ENCODE measurements around the gene A4GALT.

A4GALT gene

GRCh38 chr22:42700901-42701300 lies 19.8 kb downstream of the A4GALT start:
- DNase-seq = no peak

- no peak for DNase-seq
These were observed 20.3 kb downstream of the A4GALT start for GRCh38 chr22:42700355-42700754.

GRCh38 chr22:42699976-42700352 lies 20.7 kb downstream of the A4GALT start:
- DNase-seq = no peak

DNA sequence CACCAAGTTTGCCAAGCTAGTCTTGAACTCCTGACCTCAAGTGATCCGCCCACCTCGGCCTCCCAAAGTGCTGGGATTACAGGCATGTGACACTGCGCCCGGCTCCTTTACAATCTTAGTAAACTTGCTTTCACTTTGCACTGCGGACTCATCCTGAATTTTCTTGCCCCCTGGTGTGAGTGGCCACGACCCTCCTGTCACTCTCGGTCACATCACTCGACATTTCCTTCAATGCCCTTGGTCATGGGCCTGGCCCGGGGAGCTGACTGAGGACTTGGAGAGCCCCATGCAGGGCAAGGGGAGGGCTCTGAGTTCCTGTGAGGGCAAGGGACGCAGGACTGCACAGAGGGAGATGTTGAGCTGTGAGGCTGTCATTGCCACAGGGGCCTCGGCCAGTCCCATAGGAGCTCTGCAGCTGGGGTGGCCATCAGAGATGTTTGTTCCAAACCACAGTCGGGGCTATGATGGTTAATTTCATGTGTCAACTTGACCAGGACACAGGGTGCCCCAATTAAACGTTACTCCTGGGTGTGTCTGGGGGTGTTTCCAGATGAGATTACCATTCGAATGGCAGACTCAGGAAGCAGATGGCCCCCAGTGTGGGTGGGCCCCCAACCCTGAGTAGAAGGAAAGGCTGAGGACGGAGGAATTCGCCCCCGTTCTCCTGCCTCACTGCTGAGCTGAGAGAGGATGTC lies 21.2 kb downstream of the A4GALT start:
- no peak for DNase-seq

GRCh38 chr22:42697542-42698013 lies 23.1 kb downstream of the A4GALT start:
- no peak for DNase-seq

DNA sequence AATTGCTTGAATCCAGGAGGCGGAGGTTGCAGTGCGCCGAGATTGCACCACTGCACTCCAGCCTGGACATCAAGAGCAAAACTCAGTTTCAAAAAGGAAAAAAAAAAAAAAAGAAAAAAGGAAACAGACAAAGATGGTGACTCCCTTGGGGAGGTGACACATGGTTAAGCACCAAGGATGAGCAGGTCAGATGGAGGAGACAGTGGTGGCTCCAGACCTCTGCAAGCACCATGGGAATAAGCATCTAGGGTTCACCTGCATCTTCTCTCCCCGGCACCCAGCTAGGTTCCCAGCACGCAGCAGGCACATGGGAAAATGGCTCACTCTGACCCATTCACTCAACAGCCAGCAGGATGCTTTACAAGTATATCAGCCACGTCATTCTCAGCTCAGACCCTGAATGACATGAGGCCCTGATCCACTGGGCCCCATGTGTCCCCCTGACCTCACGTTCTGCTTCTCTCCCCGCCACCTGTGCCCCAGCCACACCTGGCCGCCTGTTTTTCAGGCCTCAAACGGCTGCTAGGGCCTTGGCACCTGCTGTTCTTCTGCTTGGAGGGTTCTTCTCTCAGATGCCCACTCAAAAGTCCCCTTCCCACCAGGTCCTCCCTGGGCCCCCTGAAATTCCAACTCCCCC lies 24.2 kb downstream of the A4GALT start:
- no peak for DNase-seq

DNA sequence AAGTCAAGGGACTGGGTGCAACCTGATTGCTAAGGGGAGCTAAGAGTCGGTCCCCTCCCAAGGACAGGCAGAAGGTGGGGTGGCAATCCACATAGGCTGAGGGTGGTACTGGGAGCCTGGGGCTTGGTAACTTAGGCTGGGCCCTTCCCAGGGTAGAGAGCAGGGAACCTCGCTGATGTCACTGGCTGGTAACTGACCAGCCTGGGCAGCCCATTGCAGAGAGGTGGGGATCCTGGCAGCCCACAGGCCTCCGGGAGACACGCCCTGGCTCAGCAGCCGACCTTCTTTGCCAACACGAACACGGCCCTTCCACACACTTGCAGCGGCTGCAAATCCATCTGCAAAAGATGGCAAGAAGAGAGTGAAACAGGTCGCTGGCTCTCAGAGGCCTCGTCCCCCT lies 25.4 kb downstream of the A4GALT start:
- DNase-seq = no peak

DNA sequence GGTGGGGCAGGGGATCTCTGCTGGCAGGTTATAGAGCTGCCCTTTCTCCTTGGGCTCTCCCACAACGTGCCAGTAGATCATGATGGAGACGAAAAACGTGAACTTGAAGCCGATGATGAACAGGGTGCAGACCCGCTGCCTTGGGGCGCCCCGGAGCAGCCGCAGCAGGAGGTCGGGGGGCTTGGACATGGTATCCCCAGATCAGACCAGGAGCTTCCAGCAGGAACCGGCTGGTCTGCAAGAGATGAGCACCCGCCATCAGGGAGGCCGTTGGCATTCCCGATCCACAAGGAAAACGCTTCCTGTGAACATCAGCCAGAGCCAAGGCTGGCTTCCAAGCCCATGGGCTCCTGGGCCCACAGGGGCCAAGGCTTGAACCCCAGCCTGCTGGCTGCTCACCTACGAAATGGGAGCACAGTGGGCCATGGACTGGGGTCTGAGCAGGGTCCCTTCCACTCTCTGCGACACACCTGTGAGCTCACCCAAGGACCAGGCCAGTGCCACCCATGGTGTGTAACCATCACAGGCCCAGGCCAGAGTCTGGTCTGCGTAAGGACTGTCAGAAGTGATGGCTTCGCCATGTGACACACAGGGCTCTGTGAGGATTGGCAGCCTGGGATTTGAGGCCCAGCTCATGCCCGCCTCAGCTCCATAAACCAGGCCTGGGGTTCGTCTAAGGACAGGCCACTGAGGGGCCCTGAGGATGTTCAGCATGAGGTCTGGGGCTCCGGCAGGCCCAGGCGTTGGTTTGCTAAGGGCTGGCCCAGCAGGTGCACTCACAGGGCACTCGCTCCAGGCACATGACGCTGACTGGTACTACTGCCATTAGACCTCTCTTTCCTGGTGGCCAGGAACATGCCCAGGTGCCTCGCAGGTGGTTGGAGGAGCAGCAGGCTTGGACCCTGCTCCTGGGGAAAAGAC lies 26.6 kb downstream of the A4GALT start:
- no peak for DNase-seq

DNA sequence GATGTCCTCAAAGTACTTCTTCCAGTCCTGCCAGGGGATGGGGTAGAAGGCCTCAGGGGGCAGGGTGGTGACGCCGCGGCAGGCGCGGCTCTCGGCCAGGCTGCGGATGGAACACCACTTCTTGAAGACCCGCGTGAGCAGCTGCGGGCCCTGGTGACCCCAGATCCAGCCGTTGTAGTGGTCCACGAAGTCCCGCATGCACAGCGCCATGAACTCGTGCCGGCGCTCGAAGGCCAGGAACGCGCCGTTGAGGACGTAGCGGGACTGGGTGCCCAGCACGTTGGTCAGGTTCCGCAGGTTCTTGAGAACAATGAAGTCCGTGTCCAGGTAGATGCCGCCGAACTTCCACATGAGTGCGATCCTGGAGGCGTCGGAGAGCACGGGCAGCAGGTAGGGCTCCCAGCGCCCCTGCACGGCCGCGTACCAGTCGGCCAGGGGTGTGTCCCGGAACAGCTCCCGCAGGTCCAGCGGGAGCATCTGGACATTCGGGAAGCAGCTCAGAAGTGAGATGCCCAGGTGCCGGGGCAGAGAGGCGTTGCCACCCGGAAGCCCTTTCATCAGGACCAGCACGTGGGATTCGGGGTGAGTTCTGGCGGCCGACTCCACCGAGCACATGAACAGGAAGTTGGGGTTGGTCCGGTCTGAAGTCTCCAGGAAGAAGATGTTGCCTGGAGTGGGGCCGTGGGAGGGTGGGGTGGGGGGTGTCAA lies 27.5 kb downstream of the A4GALT start:
- no peak for DNase-seq

GRCh38 chr22:42692239-42693054 lies 28.2 kb downstream of the A4GALT start:
- DNase-seq = peak in 1 of 2 donors; percentile 18

GRCh38 chr22:42691440-42691839 lies 29.2 kb downstream of the A4GALT start:
- no peak for DNase-seq

DNA sequence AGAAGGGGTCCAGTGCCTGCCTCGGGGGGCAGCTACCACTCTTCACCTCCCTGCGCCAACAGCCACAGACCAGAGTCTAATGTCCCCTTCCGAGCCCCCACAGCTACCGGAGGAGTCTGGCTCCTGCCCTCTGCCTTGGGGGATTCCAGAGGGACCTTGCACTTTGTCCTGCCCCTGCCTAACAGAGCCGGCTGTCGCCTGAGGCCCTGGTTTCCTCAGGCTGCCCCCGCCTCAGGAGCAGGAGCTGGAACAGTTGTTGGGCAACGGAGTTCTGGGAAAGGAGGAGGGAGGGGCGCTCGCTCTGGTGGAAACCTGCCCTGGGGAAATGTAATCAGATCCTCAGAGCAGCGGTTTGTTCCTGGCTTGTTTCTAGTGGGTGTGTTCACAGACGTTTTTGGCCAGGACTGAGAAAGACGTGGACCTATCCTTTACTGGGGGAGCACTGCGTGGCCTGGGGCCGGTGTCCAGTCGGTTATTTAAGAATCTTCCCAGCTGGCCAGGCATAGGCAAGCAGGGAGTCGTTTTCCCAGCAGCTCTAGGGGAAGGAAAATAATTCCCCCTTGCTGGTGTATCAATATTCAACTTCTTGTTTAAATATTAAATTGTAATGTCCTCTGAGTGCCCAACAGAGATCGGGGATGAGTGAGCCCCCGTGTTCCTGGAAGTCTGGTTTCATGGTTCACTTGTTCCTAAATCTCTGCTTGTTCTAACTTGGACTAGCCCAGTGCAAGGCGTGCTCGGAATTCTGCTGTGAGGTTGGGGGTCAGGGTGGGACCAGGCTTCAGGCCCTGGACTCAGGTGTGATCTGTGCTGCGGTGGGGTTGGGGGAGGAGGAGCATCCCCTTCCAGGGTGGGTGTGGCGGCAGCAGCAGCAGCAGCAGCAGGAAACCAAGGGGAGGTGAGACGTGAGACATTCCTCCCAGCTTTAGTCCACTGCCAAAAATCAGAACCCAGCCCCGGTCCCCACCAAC lies 32.1 kb downstream of the A4GALT start:
- DNase-seq = no peak

DNA sequence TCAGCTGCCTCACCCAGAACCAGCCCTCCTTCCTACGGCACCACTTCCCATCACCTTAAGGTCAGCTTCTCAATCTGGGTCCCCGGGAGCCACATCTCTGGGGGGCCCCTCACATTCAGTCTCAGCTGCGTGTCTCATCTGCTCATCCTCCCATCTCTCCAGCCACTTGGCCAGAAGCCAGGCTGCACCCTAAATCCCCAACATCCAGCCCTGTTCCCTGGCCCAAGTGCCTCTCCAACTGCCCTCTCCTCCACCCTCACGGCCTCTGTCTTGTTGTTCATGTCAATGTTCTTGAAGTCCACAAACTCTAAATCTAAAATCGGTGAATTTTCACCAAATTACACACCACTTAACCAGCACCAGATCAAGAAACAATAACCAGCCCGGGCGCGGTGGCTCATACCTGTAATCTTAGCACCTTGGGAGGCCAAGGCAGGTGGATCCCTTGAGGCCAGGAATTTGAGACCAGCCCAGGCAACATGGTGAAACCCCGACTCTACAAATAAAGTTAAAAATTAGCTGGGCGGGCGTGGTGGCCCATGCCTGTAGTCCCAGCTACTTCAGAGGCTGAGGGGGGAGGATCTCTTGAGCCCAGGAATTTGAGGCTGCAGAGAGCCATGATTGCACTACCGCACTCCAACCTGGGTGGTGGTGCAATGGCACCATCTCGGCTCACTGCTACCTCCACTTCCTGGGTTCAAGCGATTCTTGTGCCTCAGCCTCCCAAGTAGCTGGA lies 33.7 kb downstream of the A4GALT start:
- DNase-seq = no peak

- DNase-seq = no peak
These were observed 34.6 kb downstream of the A4GALT start for GRCh38 chr22:42685941-42686653.

GRCh38 chr22:42684462-42685195 lies 36.0 kb downstream of the A4GALT start:
- no peak for DNase-seq

DNA sequence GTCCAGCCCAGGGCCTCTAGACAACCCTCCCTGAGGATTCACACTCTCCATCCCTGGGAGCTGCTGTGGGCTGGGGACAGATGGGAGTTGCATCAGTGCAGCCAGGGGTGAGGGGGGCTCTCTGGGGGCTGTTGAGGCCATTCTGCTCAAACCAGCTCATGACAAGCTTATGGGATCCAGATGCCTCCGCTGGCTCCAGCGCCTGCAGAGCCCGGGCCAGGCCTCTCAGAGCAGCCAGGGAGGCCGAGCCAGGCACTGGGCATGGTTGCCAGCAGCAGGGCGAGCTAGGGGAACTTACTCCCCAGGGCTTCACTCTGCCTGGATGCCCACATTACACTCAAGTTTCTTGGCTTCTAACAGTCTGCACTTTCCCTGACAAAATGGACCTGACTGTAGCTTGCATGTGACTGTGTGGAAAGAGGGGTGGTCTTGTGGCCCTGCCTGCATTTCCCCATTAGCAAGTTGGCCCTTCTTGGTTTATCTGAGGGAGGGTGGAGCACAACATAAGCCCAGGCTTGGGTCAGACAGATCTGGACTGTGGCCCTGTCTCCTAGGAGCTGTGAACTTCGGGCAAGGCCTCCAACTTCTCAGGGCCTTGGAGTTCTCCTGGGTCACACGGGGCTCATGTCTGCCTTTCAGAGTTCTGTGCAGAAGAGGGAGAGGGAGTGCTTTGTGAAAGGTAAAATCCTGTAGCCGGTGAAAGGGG lies 36.9 kb downstream of the A4GALT start:
- DNase-seq = no peak

DNA sequence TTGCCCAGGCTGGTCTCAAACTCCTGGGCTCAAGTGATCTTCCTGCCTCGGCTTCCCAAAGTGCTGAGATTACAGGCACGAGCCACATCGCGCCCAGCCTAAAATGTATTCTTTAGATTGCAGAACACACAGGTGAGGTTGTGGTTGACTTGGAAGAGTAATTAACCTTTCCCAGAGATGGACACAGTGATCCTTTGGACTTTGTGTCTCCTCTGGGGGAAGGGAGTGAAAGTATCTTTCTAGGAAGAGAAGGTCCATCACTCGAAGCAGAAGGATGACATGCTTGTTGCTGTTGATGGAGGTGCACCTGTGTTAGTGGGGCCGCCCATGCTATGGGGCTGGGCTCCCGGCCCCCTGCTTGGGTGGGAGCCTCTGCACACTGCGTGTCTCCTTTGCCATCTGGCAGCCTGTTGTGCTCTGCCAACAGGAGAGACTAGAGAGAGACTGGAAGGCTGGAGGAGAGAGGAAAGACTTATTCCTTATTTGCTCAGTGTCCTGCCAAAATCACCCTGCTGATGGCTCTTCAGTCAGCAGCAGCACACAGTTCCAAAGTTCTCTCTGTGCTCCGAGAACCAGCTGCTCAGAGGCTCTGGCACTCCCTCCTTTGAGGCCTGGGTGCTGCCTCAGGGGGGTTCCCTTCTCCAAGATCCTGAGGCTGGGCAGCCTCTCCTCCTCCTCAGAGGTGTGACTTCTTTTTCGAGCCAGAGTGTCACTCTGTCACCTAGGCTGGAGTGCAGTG lies 38.4 kb downstream of the A4GALT start:
- DNase-seq = no peak
